Keratinocyte (primary cell): Measurements from ENCODE around the gene CD8A. TPM values are rescaled to one million over a fixed set of nuclear protein-coding genes. Genes with fewer than 3 reads are reported as not detected.

ENCODE experiments used
- DNase-seq: peaks from one replicate; pipeline ENCODE4 v3.0.0-alpha.2; 2011; ENCODE audit warnings: low read depth, missing footprints, low spot score
- FAIRE-seq: peaks from 2 replicates; lab custom pipeline; 2011; peaks lifted over from hg19 to GRCh38; lab: Jason Lieb, UNC
- H2AFZ ChIP-seq: 2 replicates; pipeline ENCODE4 v1.6.0; 2012; ENCODE audit warnings: low read length, control low read depth, inconsistent platforms; ENCODE audit not compliant: control insufficient read depth
- H3K27ac ChIP-seq: 2 replicates; pipeline ENCODE4 v1.5.1; 2011; ENCODE audit warnings: low read length; ENCODE audit not compliant: control insufficient read depth, insufficient read depth
- H3K27me3 ChIP-seq: 3 replicates; pipeline ENCODE4 v1.6.0; 2011; ENCODE audit warnings: low read length; ENCODE audit not compliant: control insufficient read depth, insufficient read depth; ENCODE audit errors: extremely low read depth
- H3K36me3 ChIP-seq, 2 experiments: 2 replicates in 1 of 2; 3 replicates in 1 of 2; pipeline ENCODE4 v1.5.1; 2011; ENCODE audit warnings: low read length in 2 of 2, mild to moderate bottlenecking in 1 of 2; ENCODE audit not compliant: control insufficient read depth in 2 of 2, insufficient read depth in 2 of 2; ENCODE audit errors: extremely low read depth in 1 of 2
- H3K4me1 ChIP-seq: 3 replicates; pipeline ENCODE4 v1.5.1; 2011; ENCODE audit warnings: low read length; ENCODE audit not compliant: control insufficient read depth, insufficient read depth; ENCODE audit errors: extremely low read depth
- H3K4me2 ChIP-seq: 3 replicates; pipeline ENCODE4 v1.6.0; 2011; ENCODE audit warnings: low read depth, low read length; ENCODE audit not compliant: control insufficient read depth, insufficient read depth; ENCODE audit errors: extremely low read depth
- H3K4me3 ChIP-seq, 3 experiments: fragments of 200-600 bp in 1 of 3; sonication (generic) in 1 of 3; 2 replicates in 2 of 3; 3 replicates in 1 of 3; pipeline ENCODE4 v1.5.1; 2011 to 2016; ENCODE audit warnings: low read length in 3 of 3, mild to moderate bottlenecking in 3 of 3, control low read depth in 2 of 3, inconsistent platforms in 1 of 3, low read depth in 1 of 3, mixed read lengths in 1 of 3, mixed run types in 1 of 3, moderate library complexity in 1 of 3; ENCODE audit not compliant: control insufficient read depth in 2 of 3, insufficient read depth in 2 of 3; ENCODE audit errors: extremely low read depth in 1 of 3
- H3K79me2 ChIP-seq: 2 replicates; pipeline ENCODE4 v1.6.0; 2012; ENCODE audit warnings: low read length; ENCODE audit not compliant: control insufficient read depth, insufficient read depth
- H3K9ac ChIP-seq: 3 replicates; pipeline ENCODE4 v1.6.0; 2011; ENCODE audit warnings: low read length; ENCODE audit not compliant: control insufficient read depth, insufficient read depth; ENCODE audit errors: extremely low read depth
- H3K9me1 ChIP-seq: 3 replicates; pipeline ENCODE4 v1.6.0; 2011; ENCODE audit warnings: low read length; ENCODE audit not compliant: control insufficient read depth, insufficient read depth; ENCODE audit errors: extremely low read depth
- H3K9me3 ChIP-seq: 2 replicates; pipeline ENCODE4 v1.5.1; 2012; ENCODE audit warnings: low read depth, low read length; ENCODE audit not compliant: control insufficient read depth
- H4K20me1 ChIP-seq: 3 replicates; pipeline ENCODE4 v1.6.0; 2011; ENCODE audit warnings: low read length; ENCODE audit not compliant: control insufficient read depth, insufficient read depth; ENCODE audit errors: extremely low read depth
- EZH2 ChIP-seq: IDR thresholded peaks from one replicate; pipeline ENCODE4 v1.6.1; 2012; ENCODE audit warnings: inconsistent platforms, mild to moderate bottlenecking, low read length, moderate library complexity
- dilution Hi-C: fragments of 300-500 bp; cut with MboI; formaldehyde crosslinking; loops from one replicate; pipeline ENCODE4 v1.7.0; 2020; ENCODE audit warnings: low sequenced_read_pairs; ENCODE audit not compliant: extremely low pct_ligation_motif_present
- polyA plus RNA-seq, 5 experiments: library from polyadenylated mRNA; depleted of rRNA in 3 of 5; stranded (reverse) in 3 of 5; stranded (forward) in 1 of 5; unstranded in 1 of 5; fragments of >200 nt; gene quantifications; 1 replicate in 1 of 5; 2 replicates in 3 of 5; 3 replicates in 1 of 5; pipeline versions ENCODE4 v1.2.1 to v1.2.3, GENCODE V29; 2011 to 2012; ENCODE audit warnings: missing spikeins in 2 of 5, low read depth in 1 of 5, low replicate concordance in 1 of 5
- TF ChIP-seq, protein P1 (sequence below), 3 experiments: IDR thresholded peaks in 1 of 3; conservative IDR thresholded peaks in 1 of 3; optimal IDR thresholded peaks in 1 of 3; 2 replicates in 2 of 3; 3 replicates in 1 of 3; pipeline versions ENCODE3 to v1.5.1; 2011; ENCODE audit warnings: low read length in 3 of 3, mild to moderate bottlenecking in 3 of 3, moderate library complexity in 2 of 3, control low read depth in 1 of 3, inconsistent platforms in 1 of 3; ENCODE audit not compliant: insufficient read depth in 2 of 3; ENCODE audit errors: extremely low read depth in 1 of 3

CD8A gene
- polyA plus RNA-seq, 1 donor (not counting 4 experiments of a cell fraction or from before 2014, with no cell fraction given): 0.10 TPM

DNA sequence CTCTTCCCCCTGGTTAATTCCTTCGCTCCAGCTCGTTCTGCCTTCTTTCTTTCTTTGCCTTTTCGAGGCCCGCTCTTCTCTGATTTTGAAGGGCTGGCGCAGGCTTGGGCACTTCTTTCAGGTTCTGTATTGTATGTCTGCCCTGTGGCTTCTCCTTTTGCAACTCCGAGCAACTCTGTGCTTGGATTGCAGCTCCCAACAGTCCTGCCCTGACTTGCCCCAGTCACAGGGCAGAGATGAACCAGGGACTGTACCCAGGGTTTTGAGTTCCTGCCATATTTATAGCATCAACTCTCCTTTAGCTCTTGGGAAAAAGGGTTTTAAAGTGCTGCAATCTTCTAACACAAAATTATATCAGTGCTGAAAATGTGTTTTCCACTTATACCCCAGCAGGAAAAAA lies 31.1 kb upstream of the CD8A start:
- Histone ChIP-seq H3K4me1 (peaks cover 4% of the 10 kb centered on the region), H2AFZ (peak overlapping the region; percentile 17), H3K9me3 (no peaks in the 10 kb centered on the region), H3K9ac (no peak overlapping the region), H3K79me2 (no peaks in the 10 kb centered on the region), H3K4me2 (peak overlapping the region; percentile 44), H3K4me3 (peak overlapping the region in 1 of 3 experiments; percentile 6), H3K27me3 (peaks cover 4% of the 10 kb centered on the region), H3K27ac (no peak overlapping the region), H4K20me1 (no peaks in the 10 kb centered on the region), H3K9me1 (no peaks in the 10 kb centered on the region), H3K36me3 (no peaks in the 10 kb centered on the region)
- no peak for DNase-seq
- dilution Hi-C loops: no loop called here
- FAIRE-seq: peak; percentile 64
- TF ChIP-seq EZH2: no peak
- TF ChIP-seq, protein P1, sequence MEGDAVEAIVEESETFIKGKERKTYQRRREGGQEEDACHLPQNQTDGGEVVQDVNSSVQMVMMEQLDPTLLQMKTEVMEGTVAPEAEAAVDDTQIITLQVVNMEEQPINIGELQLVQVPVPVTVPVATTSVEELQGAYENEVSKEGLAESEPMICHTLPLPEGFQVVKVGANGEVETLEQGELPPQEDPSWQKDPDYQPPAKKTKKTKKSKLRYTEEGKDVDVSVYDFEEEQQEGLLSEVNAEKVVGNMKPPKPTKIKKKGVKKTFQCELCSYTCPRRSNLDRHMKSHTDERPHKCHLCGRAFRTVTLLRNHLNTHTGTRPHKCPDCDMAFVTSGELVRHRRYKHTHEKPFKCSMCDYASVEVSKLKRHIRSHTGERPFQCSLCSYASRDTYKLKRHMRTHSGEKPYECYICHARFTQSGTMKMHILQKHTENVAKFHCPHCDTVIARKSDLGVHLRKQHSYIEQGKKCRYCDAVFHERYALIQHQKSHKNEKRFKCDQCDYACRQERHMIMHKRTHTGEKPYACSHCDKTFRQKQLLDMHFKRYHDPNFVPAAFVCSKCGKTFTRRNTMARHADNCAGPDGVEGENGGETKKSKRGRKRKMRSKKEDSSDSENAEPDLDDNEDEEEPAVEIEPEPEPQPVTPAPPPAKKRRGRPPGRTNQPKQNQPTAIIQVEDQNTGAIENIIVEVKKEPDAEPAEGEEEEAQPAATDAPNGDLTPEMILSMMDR (optimal IDR thresholded peaks at IDR 0.05 in 1 of 3, IDR thresholded peaks at IDR 0.05 in 1 of 3, conservative IDR thresholded peaks at IDR 0.05 in 1 of 3; ENCODE audit: extremely low read depth in 1 of 3, insufficient read depth in 2 of 3, low read length in 3 of 3): no peak

DNA sequence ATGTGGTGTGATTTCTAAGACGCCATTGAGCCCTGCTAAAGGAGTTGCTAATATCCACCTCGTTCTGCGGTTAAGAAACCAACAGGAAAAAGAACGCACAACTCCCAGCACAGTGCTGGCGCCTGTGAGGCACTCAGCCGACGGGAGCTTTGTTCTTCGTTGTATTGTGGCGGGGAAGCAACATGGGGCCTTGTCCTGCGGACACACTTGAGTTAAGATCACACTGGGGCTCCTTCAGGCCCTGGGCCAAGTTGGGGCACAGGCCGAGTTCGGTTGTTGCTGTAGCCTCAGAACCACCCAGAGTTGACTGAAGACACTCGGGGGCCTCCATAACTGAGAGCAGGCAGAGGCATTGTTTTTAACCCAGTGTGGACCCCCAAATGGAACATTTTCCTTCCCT lies 30.6 kb upstream of the CD8A start:
- peak overlapping the region; percentile 17 for H2AFZ ChIP-seq
- H4K20me1 ChIP-seq: no peaks in the 10 kb centered on the region
- peak overlapping the region; percentile 44 for H3K4me2 ChIP-seq
- no peak overlapping the region for H3K27ac ChIP-seq
- TF ChIP-seq EZH2: no peak
- TF ChIP-seq, protein P1 (optimal IDR thresholded peaks at IDR 0.05 in 1 of 3, IDR thresholded peaks at IDR 0.05 in 1 of 3, conservative IDR thresholded peaks at IDR 0.05 in 1 of 3; ENCODE audit: extremely low read depth in 1 of 3, insufficient read depth in 2 of 3, low read length in 3 of 3): no peak
- H3K9ac ChIP-seq: no peak overlapping the region
- H3K27me3 ChIP-seq: peaks cover 4% of the 10 kb centered on the region
- FAIRE-seq (no peak), DNase-seq (no peak)
- H3K79me2 ChIP-seq: no peaks in the 10 kb centered on the region
- H3K36me3 ChIP-seq: no peaks in the 10 kb centered on the region
- peaks cover 4% of the 10 kb centered on the region for H3K4me1 ChIP-seq
- H3K9me3 ChIP-seq: no peaks in the 10 kb centered on the region
- no peaks in the 10 kb centered on the region for H3K9me1 ChIP-seq
- H3K4me3 ChIP-seq: peak overlapping the region in 1 of 3 experiments; percentile 6
- dilution Hi-C loops: no loop called here
